ENCODE results near the gene OVCH1.

Gene OVCH1

DNA sequence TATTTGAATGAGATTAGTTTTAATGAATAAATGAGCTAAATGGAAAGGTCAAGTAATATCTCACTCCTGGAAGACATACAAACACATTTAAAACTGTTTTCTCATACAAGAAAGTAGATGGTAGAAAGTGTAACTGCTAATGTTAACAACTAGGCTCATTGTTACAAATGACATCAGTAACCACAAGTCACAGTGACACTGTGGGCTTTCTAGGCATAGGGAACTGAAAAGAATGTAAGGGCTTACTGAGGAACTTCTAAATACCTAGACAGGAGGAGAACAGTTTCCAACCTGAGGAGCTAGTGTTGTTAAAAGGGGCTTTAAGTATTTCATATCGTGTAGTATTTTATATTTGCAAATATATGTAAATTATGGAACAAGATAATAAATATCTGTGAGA, 99.0 kb downstream of the OVCH1 start:
- TF ChIP-seq POLR2AphosphoS5 (IDR thresholded peaks at IDR 0.05; ENCODE audit: low read depth, low read length) (no peak), TAF1 (IDR thresholded peaks at IDR 0.05; ENCODE audit: borderline replicate concordance, insufficient read depth, low read length) (no peak), FOXP2 (optimal IDR thresholded peaks at IDR 0.05; ENCODE audit: borderline replicate concordance, extremely low read depth, extremely low read length, insufficient read depth) (no peak), SIN3A (IDR thresholded peaks at IDR 0.05; ENCODE audit: borderline replicate concordance, insufficient read depth, low read length) (no peak)
- TF ChIP-seq, protein P1, sequence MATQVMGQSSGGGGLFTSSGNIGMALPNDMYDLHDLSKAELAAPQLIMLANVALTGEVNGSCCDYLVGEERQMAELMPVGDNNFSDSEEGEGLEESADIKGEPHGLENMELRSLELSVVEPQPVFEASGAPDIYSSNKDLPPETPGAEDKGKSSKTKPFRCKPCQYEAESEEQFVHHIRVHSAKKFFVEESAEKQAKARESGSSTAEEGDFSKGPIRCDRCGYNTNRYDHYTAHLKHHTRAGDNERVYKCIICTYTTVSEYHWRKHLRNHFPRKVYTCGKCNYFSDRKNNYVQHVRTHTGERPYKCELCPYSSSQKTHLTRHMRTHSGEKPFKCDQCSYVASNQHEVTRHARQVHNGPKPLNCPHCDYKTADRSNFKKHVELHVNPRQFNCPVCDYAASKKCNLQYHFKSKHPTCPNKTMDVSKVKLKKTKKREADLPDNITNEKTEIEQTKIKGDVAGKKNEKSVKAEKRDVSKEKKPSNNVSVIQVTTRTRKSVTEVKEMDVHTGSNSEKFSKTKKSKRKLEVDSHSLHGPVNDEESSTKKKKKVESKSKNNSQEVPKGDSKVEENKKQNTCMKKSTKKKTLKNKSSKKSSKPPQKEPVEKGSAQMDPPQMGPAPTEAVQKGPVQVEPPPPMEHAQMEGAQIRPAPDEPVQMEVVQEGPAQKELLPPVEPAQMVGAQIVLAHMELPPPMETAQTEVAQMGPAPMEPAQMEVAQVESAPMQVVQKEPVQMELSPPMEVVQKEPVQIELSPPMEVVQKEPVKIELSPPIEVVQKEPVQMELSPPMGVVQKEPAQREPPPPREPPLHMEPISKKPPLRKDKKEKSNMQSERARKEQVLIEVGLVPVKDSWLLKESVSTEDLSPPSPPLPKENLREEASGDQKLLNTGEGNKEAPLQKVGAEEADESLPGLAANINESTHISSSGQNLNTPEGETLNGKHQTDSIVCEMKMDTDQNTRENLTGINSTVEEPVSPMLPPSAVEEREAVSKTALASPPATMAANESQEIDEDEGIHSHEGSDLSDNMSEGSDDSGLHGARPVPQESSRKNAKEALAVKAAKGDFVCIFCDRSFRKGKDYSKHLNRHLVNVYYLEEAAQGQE (IDR thresholded peaks at IDR 0.05; ENCODE audit: insufficient read depth in 1 of 2, low read depth in 2 of 2, low read length in 2 of 2): no peak

DNA sequence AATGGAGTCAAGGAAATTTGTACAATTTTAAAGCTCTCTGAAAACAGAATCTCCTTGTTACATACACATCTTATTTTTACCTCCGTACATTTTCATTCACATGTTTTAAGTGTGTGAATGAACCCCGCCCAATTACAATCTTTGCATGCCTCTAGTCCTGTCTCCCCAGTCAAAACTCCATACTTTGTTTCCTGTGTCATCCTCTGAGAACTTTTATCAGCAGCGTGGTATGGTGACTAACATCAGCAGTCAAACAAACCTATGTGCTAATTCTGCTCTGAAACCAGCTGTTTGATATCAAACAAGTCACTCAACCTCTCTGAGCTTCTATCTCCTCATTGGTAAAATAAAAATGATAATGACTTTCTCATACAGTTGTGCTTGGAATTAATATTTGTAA, 100.7 kb downstream of the OVCH1 start:
- TF ChIP-seq SIN3A (IDR thresholded peaks at IDR 0.05; ENCODE audit: borderline replicate concordance, insufficient read depth, low read length): no peak
- no peak for TF ChIP-seq TAF1 (IDR thresholded peaks at IDR 0.05; ENCODE audit: borderline replicate concordance, insufficient read depth, low read length)
- TF ChIP-seq FOXP2 (optimal IDR thresholded peaks at IDR 0.05; ENCODE audit: borderline replicate concordance, extremely low read depth, extremely low read length, insufficient read depth): no peak
- TF ChIP-seq, protein P1 (IDR thresholded peaks at IDR 0.05; ENCODE audit: insufficient read depth in 1 of 2, low read depth in 2 of 2, low read length in 2 of 2): no peak
- no peak for TF ChIP-seq POLR2AphosphoS5 (IDR thresholded peaks at IDR 0.05; ENCODE audit: low read depth, low read length)

DNA sequence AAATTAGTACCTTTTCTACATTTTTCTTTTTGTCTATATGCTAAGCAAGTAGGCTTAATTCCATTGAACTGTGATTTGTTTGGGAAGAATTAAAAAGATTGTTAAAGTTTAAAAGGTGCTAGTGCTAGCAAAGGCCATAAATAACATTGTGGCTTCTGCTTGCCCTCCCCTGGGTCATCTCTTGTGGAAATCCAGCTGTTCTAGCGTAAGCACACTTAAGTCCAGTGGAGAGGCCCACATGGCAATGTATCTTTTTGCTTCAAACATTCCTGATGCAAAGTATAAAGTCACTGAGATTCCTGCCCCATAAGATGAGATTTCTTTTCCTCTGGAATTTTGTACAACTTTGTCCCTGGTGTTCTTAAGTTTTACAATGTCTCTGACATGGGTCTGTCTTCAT, 102.1 kb downstream of the OVCH1 start:
- TF ChIP-seq, protein P1 (IDR thresholded peaks at IDR 0.05; ENCODE audit: insufficient read depth in 1 of 2, low read depth in 2 of 2, low read length in 2 of 2): no peak

DNA sequence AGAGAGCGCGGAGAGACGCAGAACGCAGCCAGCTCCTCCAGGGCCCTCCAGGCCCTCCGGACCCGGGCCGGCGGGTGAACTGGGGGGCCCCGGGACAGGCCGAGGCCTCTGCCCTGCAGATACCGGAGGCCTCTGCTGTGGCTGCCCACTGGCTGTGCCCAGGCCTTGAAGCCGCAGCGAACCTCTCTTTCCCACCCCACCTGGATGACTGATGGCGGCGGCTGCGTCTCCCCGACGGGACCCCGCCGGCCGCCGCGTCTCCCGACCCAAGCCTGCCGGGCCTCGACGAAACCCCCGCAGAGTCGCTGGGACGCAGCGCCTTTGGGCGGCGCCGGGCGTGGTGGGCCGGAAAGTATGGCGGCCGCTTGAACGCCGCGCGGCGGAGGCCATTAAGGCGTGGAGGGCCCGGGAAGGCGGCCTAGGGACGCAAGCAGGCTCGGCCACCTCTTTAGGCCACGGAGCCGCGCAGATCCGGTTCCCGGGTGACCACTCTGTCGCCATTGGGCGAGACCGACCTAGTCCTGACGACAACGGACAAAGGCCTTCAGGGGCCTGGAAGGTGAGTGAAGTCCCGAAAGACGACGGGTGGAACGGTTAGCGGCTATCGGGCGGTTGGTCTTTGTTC, 108.1 kb downstream of the OVCH1 start:
- no peak for TF ChIP-seq TAF1 (IDR thresholded peaks at IDR 0.05; ENCODE audit: borderline replicate concordance, insufficient read depth, low read length)
- TF ChIP-seq POLR2AphosphoS5 (IDR thresholded peaks at IDR 0.05; ENCODE audit: low read depth, low read length): no peak
- no peak for TF ChIP-seq FOXP2 (optimal IDR thresholded peaks at IDR 0.05; ENCODE audit: borderline replicate concordance, extremely low read depth, extremely low read length, insufficient read depth)
- no peak for TF ChIP-seq SIN3A (IDR thresholded peaks at IDR 0.05; ENCODE audit: borderline replicate concordance, insufficient read depth, low read length)
- TF ChIP-seq, protein P1 (IDR thresholded peaks at IDR 0.05; ENCODE audit: insufficient read depth in 1 of 2, low read depth in 2 of 2, low read length in 2 of 2): no peak

DNA sequence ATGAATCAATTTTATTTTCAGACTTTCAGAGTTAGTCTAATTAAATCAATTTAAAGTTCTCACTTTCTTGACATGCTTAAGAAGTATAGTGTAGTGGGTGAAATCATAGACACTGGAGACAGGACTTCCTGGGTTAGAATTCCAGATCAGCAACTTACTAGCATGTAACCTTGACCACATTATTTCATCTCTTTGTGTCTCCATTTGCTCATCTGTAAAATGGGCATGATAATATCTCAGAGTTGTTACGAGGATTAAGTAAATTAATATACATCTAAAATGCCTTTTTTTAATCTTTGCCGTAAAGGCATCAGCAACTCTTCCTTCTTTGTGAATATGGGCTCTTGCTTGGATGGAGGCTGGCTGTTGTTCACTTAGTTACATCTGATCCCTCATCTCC, 115.2 kb downstream of the OVCH1 start:
- TF ChIP-seq, protein P1 (IDR thresholded peaks at IDR 0.05; ENCODE audit: insufficient read depth in 1 of 2, low read depth in 2 of 2, low read length in 2 of 2): no peak
- TF ChIP-seq SIN3A (IDR thresholded peaks at IDR 0.05; ENCODE audit: borderline replicate concordance, insufficient read depth, low read length) (no peak), POLR2AphosphoS5 (IDR thresholded peaks at IDR 0.05; ENCODE audit: low read depth, low read length) (no peak), TAF1 (IDR thresholded peaks at IDR 0.05; ENCODE audit: borderline replicate concordance, insufficient read depth, low read length) (no peak), FOXP2 (optimal IDR thresholded peaks at IDR 0.05; ENCODE audit: borderline replicate concordance, extremely low read depth, extremely low read length, insufficient read depth) (no peak)
